WERI-Rb-1 (cell line): Measurements from ENCODE around the gene MMP23B.
"Not testable (repeated sequence)": the region's sequence is repeated elsewhere in the genome, so short reads cannot be mapped to it uniquely, and the experiment has no call there.

Experiments
- DNase-seq: peaks from one replicate; pipeline ENCODE4 v3.0.0-alpha.2; 2020
- H3K27ac ChIP-seq: fragments of 250-450 bp; sonication (Bioruptor Pico); 2 replicates; pipeline ENCODE4 v1.5.1; 2020; ENCODE audit warnings: mild to moderate bottlenecking, moderate library complexity
- H3K27me3 ChIP-seq: fragments of 250-450 bp; sonication (Bioruptor Pico); 2 replicates; pipeline ENCODE4 v1.5.1; 2021; ENCODE audit warnings: mild to moderate bottlenecking, low read depth, moderate library complexity; ENCODE audit not compliant: insufficient read depth, severe bottlenecking
- H3K36me3 ChIP-seq: fragments of 250-450 bp; sonication (Bioruptor Pico); 2 replicates; pipeline ENCODE4 v1.5.1; 2020; ENCODE audit warnings: mild to moderate bottlenecking, moderate library complexity
- H3K4me3 ChIP-seq: 2 replicates; pipeline ENCODE4 v1.5.1; 2011; ENCODE audit warnings: low read depth, mild to moderate bottlenecking, control low read depth, low read length
- H3K9me3 ChIP-seq: fragments of 250-450 bp; sonication (Bioruptor Pico); 2 replicates; pipeline ENCODE4 v1.5.1; 2021; ENCODE audit warnings: mild to moderate bottlenecking, moderate library complexity; ENCODE audit not compliant: severe bottlenecking
- TF ChIP-seq, protein P1 (sequence below): IDR thresholded peaks from 2 replicates; pipeline ENCODE4 v1.5.1; 2011; ENCODE audit warnings: low read depth, mild to moderate bottlenecking, control low read depth, inconsistent platforms, low read length

MMP23B gene

DNA sequence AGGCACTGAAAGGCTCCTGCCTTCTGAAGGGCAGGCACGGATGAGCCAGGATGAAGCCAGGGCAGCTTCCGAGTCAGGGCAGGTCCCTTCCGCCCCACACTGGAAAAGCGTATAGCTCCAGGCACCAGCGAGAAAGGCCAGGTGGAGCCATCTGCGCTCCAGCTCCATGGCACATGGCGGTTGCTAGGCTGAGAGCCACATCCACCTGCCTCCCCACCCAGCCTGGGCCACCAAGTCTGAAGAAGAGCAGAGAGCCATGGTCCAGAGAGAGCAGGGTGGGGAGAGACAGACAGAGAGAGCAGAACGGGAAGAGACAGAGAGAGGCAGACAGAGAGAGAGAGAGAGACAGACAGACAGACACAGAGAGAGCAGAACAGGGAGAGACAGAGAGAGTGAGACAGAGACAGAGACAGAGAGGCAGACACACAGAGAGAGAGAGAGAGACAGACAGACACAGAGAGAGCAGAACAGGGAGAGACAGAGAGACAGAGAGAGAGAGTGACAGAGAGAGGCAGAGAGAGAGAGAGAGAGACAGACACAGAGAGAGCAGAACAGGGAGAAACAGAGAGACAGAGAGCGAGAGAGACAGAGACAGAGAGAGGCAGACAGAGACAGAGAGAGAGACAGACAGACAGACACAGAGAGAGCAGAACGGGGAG is 37.2 kb upstream of the MMP23B start:
- Histone ChIP-seq H3K27me3 (no peaks in the 10 kb centered on the region), H3K27ac (no peak overlapping the region), H3K4me3 (no peak overlapping the region), H3K36me3 (no peaks in the 10 kb centered on the region), H3K9me3 (no peaks in the 10 kb centered on the region)
- DNase-seq: no peak
- TF ChIP-seq, protein P1, sequence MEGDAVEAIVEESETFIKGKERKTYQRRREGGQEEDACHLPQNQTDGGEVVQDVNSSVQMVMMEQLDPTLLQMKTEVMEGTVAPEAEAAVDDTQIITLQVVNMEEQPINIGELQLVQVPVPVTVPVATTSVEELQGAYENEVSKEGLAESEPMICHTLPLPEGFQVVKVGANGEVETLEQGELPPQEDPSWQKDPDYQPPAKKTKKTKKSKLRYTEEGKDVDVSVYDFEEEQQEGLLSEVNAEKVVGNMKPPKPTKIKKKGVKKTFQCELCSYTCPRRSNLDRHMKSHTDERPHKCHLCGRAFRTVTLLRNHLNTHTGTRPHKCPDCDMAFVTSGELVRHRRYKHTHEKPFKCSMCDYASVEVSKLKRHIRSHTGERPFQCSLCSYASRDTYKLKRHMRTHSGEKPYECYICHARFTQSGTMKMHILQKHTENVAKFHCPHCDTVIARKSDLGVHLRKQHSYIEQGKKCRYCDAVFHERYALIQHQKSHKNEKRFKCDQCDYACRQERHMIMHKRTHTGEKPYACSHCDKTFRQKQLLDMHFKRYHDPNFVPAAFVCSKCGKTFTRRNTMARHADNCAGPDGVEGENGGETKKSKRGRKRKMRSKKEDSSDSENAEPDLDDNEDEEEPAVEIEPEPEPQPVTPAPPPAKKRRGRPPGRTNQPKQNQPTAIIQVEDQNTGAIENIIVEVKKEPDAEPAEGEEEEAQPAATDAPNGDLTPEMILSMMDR: no peak

DNA sequence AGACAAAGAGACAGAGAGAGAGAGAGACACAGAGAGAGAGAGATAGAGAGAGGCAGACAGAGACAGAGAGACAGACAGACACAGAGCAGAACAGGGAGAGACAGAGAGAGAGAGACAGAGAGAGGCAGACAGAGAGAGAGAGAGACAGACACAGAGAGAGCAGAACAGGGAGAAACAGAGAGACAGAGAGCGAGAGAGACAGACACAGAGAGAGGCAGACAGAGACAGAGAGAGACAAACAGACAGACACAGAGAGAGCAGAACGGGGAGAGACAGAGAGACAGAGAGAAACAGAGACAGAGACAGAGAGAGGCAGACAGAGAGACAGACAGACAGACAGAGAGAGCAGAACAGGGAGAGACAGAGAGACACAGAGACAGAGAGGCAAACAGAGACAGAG is 36.6 kb upstream of the MMP23B start:
- DNase-seq, H3K27me3 ChIP-seq, H3K27ac ChIP-seq, H3K9me3 ChIP-seq, H3K4me3 ChIP-seq, H3K36me3 ChIP-seq: not testable (repeated sequence)

DNA sequence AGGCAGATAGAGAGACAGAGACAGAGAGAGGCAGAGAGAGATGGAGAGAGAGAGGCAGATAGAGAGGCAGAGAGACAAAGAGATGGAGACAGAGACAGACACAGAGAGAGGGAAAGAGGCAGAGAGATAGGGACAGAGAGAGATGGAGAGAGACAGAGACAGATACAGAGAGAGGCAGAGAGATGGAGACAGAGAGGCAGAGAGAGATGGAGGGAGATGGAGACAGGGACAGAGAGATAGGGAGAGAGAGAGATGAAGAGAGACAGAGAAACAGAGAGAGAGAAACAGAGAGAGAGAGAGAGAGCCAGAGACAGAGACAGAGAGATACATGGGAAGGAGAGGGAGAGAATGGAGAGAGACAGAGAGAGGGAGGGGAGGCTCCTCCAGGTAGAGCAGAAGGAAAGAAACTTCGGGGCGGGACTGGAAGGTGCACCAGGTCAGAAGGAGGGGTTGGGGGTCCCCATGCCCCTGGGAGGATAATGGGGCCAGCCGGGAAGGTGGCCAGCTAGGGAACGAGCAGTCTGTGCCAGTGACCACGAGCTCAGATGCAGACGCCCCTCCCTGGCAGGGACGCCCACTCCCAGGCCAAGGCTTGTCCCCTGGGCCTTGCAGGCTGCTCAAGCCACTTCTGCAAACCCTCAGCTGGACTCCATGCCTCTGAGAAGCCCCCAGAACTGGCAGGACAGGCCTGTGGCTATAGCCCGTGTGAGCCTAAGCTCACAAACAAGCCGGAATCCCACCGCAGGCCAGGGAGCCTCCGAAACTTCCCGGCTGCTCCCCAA is 35.3 kb upstream of the MMP23B start:
- Histone ChIP-seq H3K27me3 (no peaks in the 10 kb centered on the region), H3K36me3 (no peaks in the 10 kb centered on the region), H3K27ac (no peak overlapping the region), H3K9me3 (no peaks in the 10 kb centered on the region), H3K4me3 (no peak overlapping the region)
- TF ChIP-seq, protein P1: no peak
- no peak for DNase-seq

DNA sequence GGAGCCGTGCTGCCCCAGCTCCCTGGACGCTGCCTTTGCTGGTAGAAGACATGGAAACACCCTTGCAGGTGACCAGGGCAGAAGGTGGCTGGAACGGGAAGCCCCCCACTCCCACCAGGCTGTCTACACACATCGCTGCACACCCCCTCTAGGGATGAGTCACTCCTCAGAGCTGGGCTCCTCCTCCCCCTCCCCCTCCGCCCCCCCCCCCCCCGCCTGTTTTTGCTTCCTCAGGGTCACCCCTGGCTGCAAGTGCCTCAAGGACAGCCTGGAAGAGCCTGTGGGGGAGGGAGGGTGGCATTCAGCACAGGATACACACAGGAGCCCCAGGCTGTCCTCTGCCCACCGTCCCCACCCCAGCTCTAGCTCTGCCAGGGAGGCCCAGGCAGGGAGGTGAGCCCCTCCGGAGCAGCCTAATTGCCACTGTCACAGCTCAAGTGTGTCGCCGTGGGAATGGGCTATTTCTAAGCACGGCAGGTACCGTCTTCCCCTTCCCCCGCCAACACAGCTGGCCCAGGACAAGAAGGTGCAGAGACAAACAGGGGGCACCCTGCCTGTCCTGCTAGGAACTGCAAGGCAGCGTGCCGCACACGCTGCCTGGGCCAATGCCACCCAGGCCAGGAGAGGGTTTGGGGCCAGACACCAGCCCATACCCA is 34.6 kb upstream of the MMP23B start:
- Histone ChIP-seq H3K9me3 (no peaks in the 10 kb centered on the region), H3K4me3 (no peak overlapping the region), H3K27me3 (no peaks in the 10 kb centered on the region), H3K36me3 (no peaks in the 10 kb centered on the region), H3K27ac (peak overlapping the region; percentile 53)
- TF ChIP-seq, protein P1: peak; percentile 73
- peak; percentile 62 for DNase-seq

DNA sequence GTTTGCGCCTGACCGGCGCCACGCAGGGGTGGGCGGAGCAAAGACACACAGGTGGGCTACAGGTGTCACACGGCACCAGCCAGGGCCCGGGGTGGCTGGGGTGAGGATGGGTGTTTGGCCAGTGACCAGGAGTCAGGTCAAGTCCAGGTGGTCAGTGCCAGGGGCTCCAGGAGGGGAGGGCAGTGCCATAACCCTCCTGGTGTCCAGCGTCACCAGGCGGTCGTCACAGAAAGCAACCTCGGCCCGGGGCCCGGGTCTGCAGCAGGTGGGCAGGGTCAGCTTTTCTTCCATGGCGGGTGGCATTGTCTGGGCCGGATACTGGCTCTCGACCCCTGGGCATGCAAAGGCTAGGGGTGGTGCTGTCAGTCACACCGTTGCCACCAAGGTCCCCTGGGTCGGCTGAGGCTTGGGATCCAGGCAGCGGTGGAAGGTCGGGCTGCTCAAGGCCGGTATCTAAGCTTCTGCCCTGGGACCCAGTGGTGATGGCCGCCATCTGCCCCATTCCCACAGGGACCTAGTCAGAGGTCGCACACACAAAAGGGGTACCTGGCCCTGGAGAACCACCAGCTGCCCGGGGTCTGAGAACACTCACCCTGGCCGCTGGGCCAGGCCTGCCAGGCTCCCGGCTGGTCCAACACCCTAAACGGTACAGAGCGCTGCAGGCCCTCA is 33.8 kb upstream of the MMP23B start:
- TF ChIP-seq, protein P1: no peak
- H3K27ac ChIP-seq: peak overlapping the region; percentile 53
- DNase-seq: no peak
- H3K4me3 ChIP-seq: no peak overlapping the region
- no peaks in the 10 kb centered on the region for H3K9me3 ChIP-seq
- H3K36me3 ChIP-seq: no peaks in the 10 kb centered on the region
- H3K27me3 ChIP-seq: no peaks in the 10 kb centered on the region

DNA sequence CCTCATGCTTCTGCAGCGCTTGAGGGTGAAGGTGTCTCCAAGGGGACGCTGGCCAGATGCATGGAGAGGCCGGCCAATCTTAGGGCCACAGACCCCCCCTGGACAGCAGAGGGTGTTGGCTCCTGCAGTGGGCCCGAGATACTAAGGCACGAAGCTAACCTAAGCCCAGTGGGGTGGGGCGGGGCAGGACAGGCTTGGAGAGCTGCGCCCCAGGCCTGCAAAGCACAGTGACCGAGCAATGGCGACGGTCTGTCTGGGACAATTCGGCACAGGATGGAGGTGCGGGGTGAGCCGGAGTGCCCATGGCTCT is 33.3 kb upstream of the MMP23B start:
- Histone ChIP-seq H3K36me3 (no peaks in the 10 kb centered on the region), H3K4me3 (no peak overlapping the region), H3K27ac (no peak overlapping the region), H3K27me3 (no peaks in the 10 kb centered on the region), H3K9me3 (no peaks in the 10 kb centered on the region)
- DNase-seq: no peak
- TF ChIP-seq, protein P1: no peak
